ENCODE results near the gene COMMD3.

DNA sequence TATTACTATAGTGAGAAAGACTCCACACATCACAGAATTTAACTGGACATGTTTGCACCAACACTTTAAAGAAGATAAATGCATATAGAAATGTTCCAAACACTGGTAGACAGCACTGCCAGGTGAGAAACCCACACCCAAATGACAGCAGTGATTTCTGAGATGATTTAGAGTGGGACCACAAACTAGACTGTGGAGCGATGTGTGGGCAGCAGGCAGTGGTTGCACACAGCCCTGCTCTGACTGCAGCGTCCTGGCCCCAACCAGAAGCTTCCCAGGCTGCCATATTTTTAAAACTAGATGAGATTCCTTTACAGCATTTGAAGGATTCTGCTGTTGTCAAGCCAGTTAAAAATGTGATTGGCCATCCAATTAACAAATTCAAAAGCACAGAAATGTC lies 47.7 kb upstream of the COMMD3 start:
- no peak for TF ChIP-seq EZH2 (IDR thresholded peaks at IDR 0.05; ENCODE audit: insufficient read depth, poor library complexity, severe bottlenecking)
- TF ChIP-seq EZH2phosphoT487 (IDR thresholded peaks at IDR 0.05; ENCODE audit: insufficient read depth, low read depth) = no peak

Measured in GM23248 (cell line).